HG03439 (cell line): Measurements from ENCODE around the gene SPAG17.

Source experiments
- ATAC-seq: cut with Tn5 transposase; IDR thresholded peaks from one replicate; pipeline ENCODE4 v1.9.1; 2021; ENCODE audit warnings: mild to moderate bottlenecking, moderate library complexity; ENCODE audit not compliant: unreplicated experiment

The SPAG17 gene

GRCh38 chr1:118169016-118169415 lies 16.0 kb downstream of the SPAG17 start:
- ATAC-seq, result no peak

- ATAC-seq, result no peak
Observed at GRCh38 chr1:118160806-118161205, 24.2 kb downstream of the SPAG17 start.

GRCh38 chr1:118159569-118159968 lies 25.5 kb downstream of the SPAG17 start:
- ATAC-seq, result no peak

GRCh38 chr1:118158924-118159323 lies 26.1 kb downstream of the SPAG17 start:
- no peak for ATAC-seq

- ATAC-seq, result no peak
Observed at GRCh38 chr1:118157506-118157905, 27.5 kb downstream of the SPAG17 start.

GRCh38 chr1:118155106-118155505 lies 29.9 kb downstream of the SPAG17 start:
- ATAC-seq, result no peak

- ATAC-seq, result no peak
Observed at GRCh38 chr1:118154220-118154619, 30.8 kb downstream of the SPAG17 start.

GRCh38 chr1:118151312-118151937 lies 33.6 kb downstream of the SPAG17 start:
- no peak for ATAC-seq

GRCh38 chr1:118149799-118150198 lies 35.2 kb downstream of the SPAG17 start:
- ATAC-seq, result no peak

GRCh38 chr1:118148034-118148433 lies 37.0 kb downstream of the SPAG17 start:
- ATAC-seq, result no peak

GRCh38 chr1:118147522-118147921 lies 37.5 kb downstream of the SPAG17 start:
- no peak for ATAC-seq

- no peak for ATAC-seq
Observed at GRCh38 chr1:118145721-118146120, 39.3 kb downstream of the SPAG17 start.

- ATAC-seq, result no peak
Observed at GRCh38 chr1:118144684-118145083, 40.3 kb downstream of the SPAG17 start.

- no peak for ATAC-seq
Observed at GRCh38 chr1:118143831-118144230, 41.2 kb downstream of the SPAG17 start.

GRCh38 chr1:118143121-118143520 lies 41.9 kb downstream of the SPAG17 start:
- no peak for ATAC-seq

GRCh38 chr1:118142546-118142945 lies 42.5 kb downstream of the SPAG17 start:
- no peak for ATAC-seq

- ATAC-seq, result no peak
Observed at GRCh38 chr1:118137900-118138299, 47.1 kb downstream of the SPAG17 start.

GRCh38 chr1:118136187-118136941 lies 48.7 kb downstream of the SPAG17 start:
- peak; percentile 100 for ATAC-seq

- no peak for ATAC-seq
Observed at GRCh38 chr1:118132000-118132399, 53.0 kb downstream of the SPAG17 start.

- no peak for ATAC-seq
Observed at GRCh38 chr1:118128761-118129160, 56.3 kb downstream of the SPAG17 start.

- ATAC-seq, result no peak
Observed at GRCh38 chr1:118124064-118124463, 61.0 kb downstream of the SPAG17 start.

GRCh38 chr1:118123116-118123839 lies 61.8 kb downstream of the SPAG17 start:
- no peak for ATAC-seq
